HepG2 (cell line): ENCODE data around the gene ZDHHC8. TPM values are rescaled to one million over a fixed set of nuclear protein-coding genes. Genes with fewer than 3 reads are reported as not detected.

ENCODE experiments used
- HIVEP1 ChIP-seq: sonication (generic); formaldehyde crosslinking; IDR thresholded peaks from 2 replicates; pipeline ENCODE4 v1.4.0; 2020; ENCODE audit warnings: mild to moderate bottlenecking, missing genetic modification reagents
- HOXA3 ChIP-seq: sonication (generic); formaldehyde crosslinking; IDR thresholded peaks from 2 replicates; pipeline ENCODE4 v1.5.0; 2020; ENCODE audit warnings: missing genetic modification reagents
- IRF2 ChIP-seq: IDR thresholded peaks from 2 replicates; pipeline ENCODE4 v1.6.1; 2018; ENCODE audit warnings: missing genetic modification reagents, missing compliant biosample characterization
- MEF2D ChIP-seq: sonication (generic); formaldehyde crosslinking; IDR thresholded peaks from 2 replicates; pipeline ENCODE4 v1.5.1; 2020; ENCODE audit warnings: mild to moderate bottlenecking, missing genetic modification reagents
- POLR2A ChIP-seq, 2 experiments: IDR thresholded peaks; 2 replicates each; pipeline ENCODE4 v1.6.1; 2011; ENCODE audit warnings: low read depth in 2 of 2, low read length in 2 of 2, mild to moderate bottlenecking in 1 of 2, moderate library complexity in 1 of 2; ENCODE audit not compliant: insufficient read depth in 1 of 2
- SMAD9 ChIP-seq: sonication (generic); formaldehyde crosslinking; IDR thresholded peaks from 2 replicates; pipeline ENCODE4 v1.5.1; 2020; ENCODE audit warnings: mild to moderate bottlenecking, missing genetic modification reagents
- ZNF180 ChIP-seq: sonication (generic); formaldehyde crosslinking; IDR thresholded peaks from 2 replicates; pipeline ENCODE4 v1.4.0; 2020; ENCODE audit warnings: low read depth, missing genetic modification reagents, borderline replicate concordance
- ZNF564 ChIP-seq: sonication (generic); formaldehyde crosslinking; IDR thresholded peaks from 2 replicates; pipeline ENCODE4 v1.8.1; 2023; ENCODE audit warnings: mild to moderate bottlenecking, missing genetic modification reagents
- ZNF670 ChIP-seq: sonication (generic); formaldehyde crosslinking; IDR thresholded peaks from 2 replicates; pipeline ENCODE4 v1.8.0; 2022; ENCODE audit warnings: mild to moderate bottlenecking, missing genetic modification reagents, borderline replicate concordance
- polyA plus RNA-seq, 8 experiments: library from polyadenylated mRNA; depleted of rRNA in 3 of 8; stranded (reverse) in 7 of 8; unstranded in 1 of 8; fragments of >200 nt; fragmentation: Illumina TruSeq in 4 of 8; extraction: Trizol in 4 of 8; gene quantifications; 2 replicates each; pipeline versions ENCODE4 v1.2.1 to v1.2.3, GENCODE V29; 2011 to 2016; ENCODE audit warnings: low read depth in 4 of 8, missing spikeins in 1 of 8, mixed read lengths in 1 of 8; ENCODE audit not compliant: insufficient read depth in 1 of 8
- total RNA-seq, 5 experiments: library from RNA; depleted of rRNA; stranded (reverse); fragments of >200 nt; fragmentation: Illumina TruSeq; extraction: Trizol; gene quantifications; 2 replicates each; pipeline ENCODE4 v1.2.3, GENCODE V29; 2016; ENCODE audit warnings: low read depth in 1 of 5
- TF ChIP-seq, protein P1 (sequence below): sonication (generic); formaldehyde crosslinking; IDR thresholded peaks from 2 replicates; pipeline ENCODE4 v1.5.1; 2020; ENCODE audit warnings: mild to moderate bottlenecking, missing genetic modification reagents, moderate library complexity
- TF ChIP-seq, protein P2 (sequence below): sonication (generic); formaldehyde crosslinking; IDR thresholded peaks from 2 replicates; pipeline ENCODE4 v1.8.0; 2022; ENCODE audit warnings: mild to moderate bottlenecking, missing genetic modification reagents, borderline replicate concordance
- TF ChIP-seq, protein P3 (sequence below): sonication (generic); formaldehyde crosslinking; IDR thresholded peaks from 2 replicates; pipeline ENCODE4 v1.4.0; 2020; ENCODE audit warnings: missing genetic modification reagents
- TF ChIP-seq, protein P4 (sequence below): IDR thresholded peaks from 2 replicates; pipeline ENCODE4 v1.6.1; 2012; ENCODE audit warnings: inconsistent platforms
- TF ChIP-seq, protein P5 (sequence below): sonication (generic); formaldehyde crosslinking; IDR thresholded peaks from 2 replicates; pipeline ENCODE4 v1.5.1; 2020; ENCODE audit warnings: missing genetic modification reagents, mild to moderate bottlenecking, borderline replicate concordance
- TF ChIP-seq, protein P6 (sequence below): sonication (generic); formaldehyde crosslinking; IDR thresholded peaks from 2 replicates; pipeline ENCODE4 v1.8.0; 2022; ENCODE audit warnings: mild to moderate bottlenecking, missing genetic modification reagents; ENCODE audit not compliant: insufficient replicate concordance
- TF ChIP-seq, protein P7 (sequence below): sonication (generic); formaldehyde crosslinking; IDR thresholded peaks from 2 replicates; pipeline ENCODE4 v1.4.0; 2020; ENCODE audit warnings: missing genetic modification reagents, borderline replicate concordance

Gene ZDHHC8
- total and polyA plus RNA-seq, 2 of the 13 experiments (the other 11 are each of a cell fraction or from before 2014, with no cell fraction given) = 7.5 to 21.3 TPM

DNA sequence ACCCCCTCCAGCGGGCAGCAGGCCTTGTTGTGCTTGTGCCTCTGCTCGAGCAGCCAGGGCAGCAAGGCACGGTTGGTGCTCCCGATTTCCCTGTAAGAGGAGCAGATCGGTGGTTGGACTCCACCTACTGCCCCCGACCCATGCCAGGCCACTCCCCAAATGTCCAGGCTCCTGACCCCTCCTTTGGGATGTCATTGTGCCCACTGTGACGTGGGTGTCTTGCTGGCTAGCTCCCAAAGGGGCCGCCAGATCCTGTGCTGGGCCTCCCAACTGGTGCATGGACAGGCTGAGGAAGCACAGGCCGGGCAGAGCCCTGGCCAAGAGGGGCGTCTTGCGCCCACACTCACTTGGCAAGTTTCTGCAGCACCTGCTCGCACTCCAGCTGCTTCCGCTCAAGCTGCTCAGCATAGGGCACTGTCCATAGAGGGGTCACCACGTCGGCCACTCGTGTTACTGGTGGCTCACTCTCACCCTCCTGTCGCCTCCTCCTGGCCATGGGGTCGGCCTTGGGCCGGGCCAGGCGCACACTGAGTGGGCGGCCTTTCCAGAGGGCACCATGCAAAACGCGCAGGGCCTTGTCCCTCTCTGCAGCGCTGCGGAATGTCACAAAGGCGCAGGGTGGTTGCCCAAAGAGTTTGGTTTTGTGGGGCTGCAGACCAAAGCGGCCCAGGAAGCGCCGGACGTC lies 15.8 kb upstream of the ZDHHC8 start, which contains the start of gene RANBP1 (continued):
- TF ChIP-seq, protein P1, sequence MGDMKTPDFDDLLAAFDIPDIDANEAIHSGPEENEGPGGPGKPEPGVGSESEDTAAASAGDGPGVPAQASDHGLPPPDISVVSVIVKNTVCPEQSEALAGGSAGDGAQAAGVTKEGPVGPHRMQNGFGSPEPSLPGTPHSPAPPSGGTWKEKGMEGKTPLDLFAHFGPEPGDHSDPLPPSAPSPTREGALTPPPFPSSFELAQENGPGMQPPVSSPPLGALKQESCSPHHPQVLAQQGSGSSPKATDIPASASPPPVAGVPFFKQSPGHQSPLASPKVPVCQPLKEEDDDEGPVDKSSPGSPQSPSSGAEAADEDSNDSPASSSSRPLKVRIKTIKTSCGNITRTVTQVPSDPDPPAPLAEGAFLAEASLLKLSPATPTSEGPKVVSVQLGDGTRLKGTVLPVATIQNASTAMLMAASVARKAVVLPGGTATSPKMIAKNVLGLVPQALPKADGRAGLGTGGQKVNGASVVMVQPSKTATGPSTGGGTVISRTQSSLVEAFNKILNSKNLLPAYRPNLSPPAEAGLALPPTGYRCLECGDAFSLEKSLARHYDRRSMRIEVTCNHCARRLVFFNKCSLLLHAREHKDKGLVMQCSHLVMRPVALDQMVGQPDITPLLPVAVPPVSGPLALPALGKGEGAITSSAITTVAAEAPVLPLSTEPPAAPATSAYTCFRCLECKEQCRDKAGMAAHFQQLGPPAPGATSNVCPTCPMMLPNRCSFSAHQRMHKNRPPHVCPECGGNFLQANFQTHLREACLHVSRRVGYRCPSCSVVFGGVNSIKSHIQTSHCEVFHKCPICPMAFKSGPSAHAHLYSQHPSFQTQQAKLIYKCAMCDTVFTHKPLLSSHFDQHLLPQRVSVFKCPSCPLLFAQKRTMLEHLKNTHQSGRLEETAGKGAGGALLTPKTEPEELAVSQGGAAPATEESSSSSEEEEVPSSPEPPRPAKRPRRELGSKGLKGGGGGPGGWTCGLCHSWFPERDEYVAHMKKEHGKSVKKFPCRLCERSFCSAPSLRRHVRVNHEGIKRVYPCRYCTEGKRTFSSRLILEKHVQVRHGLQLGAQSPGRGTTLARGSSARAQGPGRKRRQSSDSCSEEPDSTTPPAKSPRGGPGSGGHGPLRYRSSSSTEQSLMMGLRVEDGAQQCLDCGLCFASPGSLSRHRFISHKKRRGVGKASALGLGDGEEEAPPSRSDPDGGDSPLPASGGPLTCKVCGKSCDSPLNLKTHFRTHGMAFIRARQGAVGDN (CRISPR knock-in tag) = peak; percentile 19; the same call in 1 of the 2 replicates
- TF ChIP-seq ZNF180 (CRISPR knock-in tag) = no peak
- TF ChIP-seq, protein P2, sequence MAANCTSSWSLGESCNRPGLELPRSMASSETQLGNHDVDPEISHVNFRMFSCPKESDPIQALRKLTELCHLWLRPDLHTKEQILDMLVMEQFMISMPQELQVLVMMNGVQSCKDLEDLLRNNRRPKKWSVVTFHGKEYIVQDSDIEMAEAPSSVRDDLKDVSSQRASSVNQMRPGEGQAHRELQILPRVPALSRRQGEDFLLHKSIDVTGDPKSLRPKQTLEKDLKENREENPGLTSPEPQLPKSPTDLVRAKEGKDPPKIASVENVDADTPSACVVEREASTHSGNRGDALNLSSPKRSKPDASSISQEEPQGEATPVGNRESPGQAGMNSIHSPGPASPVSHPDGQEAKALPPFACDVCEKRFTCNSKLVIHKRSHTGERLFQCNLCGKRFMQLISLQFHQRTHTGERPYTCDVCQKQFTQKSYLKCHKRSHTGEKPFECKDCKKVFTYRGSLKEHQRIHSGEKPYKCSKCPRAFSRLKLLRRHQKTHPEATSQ = no peak
- TF ChIP-seq POLR2A (IDR thresholded peaks at IDR 0.05; ENCODE audit: insufficient read depth in 1 of 2, low read depth in 2 of 2, low read length in 2 of 2) = no peak
- no peak for TF ChIP-seq HOXA3 (CRISPR knock-in tag)
- TF ChIP-seq, protein P3, sequence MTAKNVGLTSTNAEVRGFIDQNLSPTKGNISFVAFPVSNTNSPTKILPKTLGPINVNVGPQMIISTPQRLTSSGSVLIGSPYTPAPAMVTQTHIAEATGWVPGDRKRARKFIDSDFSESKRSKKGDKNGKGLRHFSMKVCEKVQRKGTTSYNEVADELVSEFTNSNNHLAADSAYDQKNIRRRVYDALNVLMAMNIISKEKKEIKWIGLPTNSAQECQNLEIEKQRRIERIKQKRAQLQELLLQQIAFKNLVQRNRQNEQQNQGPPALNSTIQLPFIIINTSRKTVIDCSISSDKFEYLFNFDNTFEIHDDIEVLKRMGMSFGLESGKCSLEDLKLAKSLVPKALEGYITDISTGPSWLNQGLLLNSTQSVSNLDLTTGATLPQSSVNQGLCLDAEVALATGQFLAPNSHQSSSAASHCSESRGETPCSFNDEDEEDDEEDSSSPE = no peak
- TF ChIP-seq SMAD9 (CRISPR knock-in tag) = no peak
- no peak for TF ChIP-seq ZNF564 (CRISPR knock-in tag)
- TF ChIP-seq ZNF670 (CRISPR knock-in tag) = 0 out of 2 replicates have a peak, but pooled peaks have one; percentile 49
- no peak for TF ChIP-seq HIVEP1 (CRISPR knock-in tag)
- TF ChIP-seq, protein P4, sequence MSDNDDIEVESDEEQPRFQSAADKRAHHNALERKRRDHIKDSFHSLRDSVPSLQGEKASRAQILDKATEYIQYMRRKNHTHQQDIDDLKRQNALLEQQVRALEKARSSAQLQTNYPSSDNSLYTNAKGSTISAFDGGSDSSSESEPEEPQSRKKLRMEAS = no peak
- TF ChIP-seq, protein P5, sequence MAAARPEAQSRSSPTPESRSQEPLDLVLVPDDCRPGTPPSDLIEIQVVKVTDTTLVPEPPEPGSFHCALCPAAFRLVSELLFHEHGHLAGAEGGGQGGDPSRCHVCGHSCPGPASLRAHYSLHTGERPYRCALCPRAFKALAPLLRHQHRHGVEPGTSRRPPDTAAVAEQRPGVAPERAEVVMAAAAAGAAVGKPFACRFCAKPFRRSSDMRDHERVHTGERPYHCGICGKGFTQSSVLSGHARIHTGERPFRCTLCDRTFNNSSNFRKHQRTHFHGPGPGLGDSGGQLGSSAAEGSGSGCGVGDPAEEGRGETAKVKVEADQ = no peak
- TF ChIP-seq, protein P6, sequence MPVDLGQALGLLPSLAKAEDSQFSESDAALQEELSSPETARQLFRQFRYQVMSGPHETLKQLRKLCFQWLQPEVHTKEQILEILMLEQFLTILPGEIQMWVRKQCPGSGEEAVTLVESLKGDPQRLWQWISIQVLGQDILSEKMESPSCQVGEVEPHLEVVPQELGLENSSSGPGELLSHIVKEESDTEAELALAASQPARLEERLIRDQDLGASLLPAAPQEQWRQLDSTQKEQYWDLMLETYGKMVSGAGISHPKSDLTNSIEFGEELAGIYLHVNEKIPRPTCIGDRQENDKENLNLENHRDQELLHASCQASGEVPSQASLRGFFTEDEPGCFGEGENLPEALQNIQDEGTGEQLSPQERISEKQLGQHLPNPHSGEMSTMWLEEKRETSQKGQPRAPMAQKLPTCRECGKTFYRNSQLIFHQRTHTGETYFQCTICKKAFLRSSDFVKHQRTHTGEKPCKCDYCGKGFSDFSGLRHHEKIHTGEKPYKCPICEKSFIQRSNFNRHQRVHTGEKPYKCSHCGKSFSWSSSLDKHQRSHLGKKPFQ (CRISPR knock-in tag) = no peak
- TF ChIP-seq MEF2D (CRISPR knock-in tag) = no peak
- TF ChIP-seq, protein P7, sequence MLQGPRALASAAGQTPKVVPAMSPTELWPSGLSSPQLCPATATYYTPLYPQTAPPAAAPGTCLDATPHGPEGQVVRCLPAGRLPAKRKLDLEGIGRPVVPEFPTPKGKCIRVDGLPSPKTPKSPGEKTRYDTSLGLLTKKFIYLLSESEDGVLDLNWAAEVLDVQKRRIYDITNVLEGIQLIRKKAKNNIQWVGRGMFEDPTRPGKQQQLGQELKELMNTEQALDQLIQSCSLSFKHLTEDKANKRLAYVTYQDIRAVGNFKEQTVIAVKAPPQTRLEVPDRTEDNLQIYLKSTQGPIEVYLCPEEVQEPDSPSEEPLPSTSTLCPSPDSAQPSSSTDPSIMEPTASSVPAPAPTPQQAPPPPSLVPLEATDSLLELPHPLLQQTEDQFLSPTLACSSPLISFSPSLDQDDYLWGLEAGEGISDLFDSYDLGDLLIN = no peak
- no peak for TF ChIP-seq IRF2 (CRISPR knock-in tag)
